ENCODE measurements around the gene ZBTB16. TPM values are rescaled to one million over a fixed set of nuclear protein-coding genes. Genes with fewer than 3 reads are reported as not detected.
A peak's percentile ranks its signal among the peaks of the same experiment; 100 is the strongest.

Gene ZBTB16
- total RNA-seq, 1 donor from 2014 or later, result 171 TPM

- H3K36me3 ChIP-seq, result peaks cover 14% of the 10 kb centered on the region
- peak overlapping the region; percentile 63 for H3K27ac ChIP-seq
Observed at GRCh38 chr11:114110952-114111947, 51.7 kb downstream of the ZBTB16 start.

GRCh38 chr11:114115451-114115928 is 56.0 kb downstream of the ZBTB16 start:
- no peak overlapping the region for H3K4me3 ChIP-seq
- peak overlapping the region; percentile 33 for H3K27ac ChIP-seq
- no peaks in the 10 kb centered on the region for H3K27me3 ChIP-seq (ENCODE audit: low read depth)
- peaks cover 80% of the 10 kb centered on the region for H3K4me1 ChIP-seq
- H3K9me3 ChIP-seq, result no peaks in the 10 kb centered on the region
- ATAC-seq (peak; percentile 22 to 31), DNase-seq (no peak)
- H3K36me3 ChIP-seq, result peaks cover 12% of the 10 kb centered on the region
- intact Hi-C loops (cut with DNase I), result no loop called here
- no peak for TF ChIP-seq CTCF (IDR thresholded peaks at IDR 0.05)

More at GRCh38 chr11:114110952-114111947, 51.7 kb downstream of the ZBTB16 start:
- intact Hi-C loops (cut with DNase I), result no loop called here
- no peaks in the 10 kb centered on the region for H3K9me3 ChIP-seq
- H3K4me1 ChIP-seq, result peaks cover 98% of the 10 kb centered on the region
- no peaks in the 10 kb centered on the region for H3K27me3 ChIP-seq (ENCODE audit: low read depth)
- peak in 1 of 2 donors; percentile 28 for ATAC-seq
- TF ChIP-seq CTCF (IDR thresholded peaks at IDR 0.05), result no peak
- H3K4me3 ChIP-seq, result peak overlapping the region; percentile 15
- no peak for DNase-seq

GRCh38 chr11:114116357-114116756 is 56.8 kb downstream of the ZBTB16 start:
- intact Hi-C loops (cut with DNase I), result no loop called here
- ATAC-seq (peak; percentile 58 to 75), DNase-seq (no peak)
- H3K36me3 ChIP-seq, result peaks cover 12% of the 10 kb centered on the region
- H3K4me3 ChIP-seq, result no peak overlapping the region
- H3K9me3 ChIP-seq, result no peaks in the 10 kb centered on the region
- H3K4me1 ChIP-seq, result peaks cover 82% of the 10 kb centered on the region
- no peaks in the 10 kb centered on the region for H3K27me3 ChIP-seq (ENCODE audit: low read depth)
- TF ChIP-seq CTCF (IDR thresholded peaks at IDR 0.05), result no peak
- no peak overlapping the region for H3K27ac ChIP-seq

GRCh38 chr11:114116800-114117199 is 57.3 kb downstream of the ZBTB16 start:
- Histone ChIP-seq H3K27ac (peak overlapping the region; percentile 33), H3K4me1 (peaks cover 82% of the 10 kb centered on the region), H3K36me3 (peaks cover 17% of the 10 kb centered on the region), H3K9me3 (no peaks in the 10 kb centered on the region), H3K4me3 (no peak overlapping the region), H3K27me3 (ENCODE audit: low read depth) (no peaks in the 10 kb centered on the region)
- intact Hi-C loops (cut with DNase I), result no loop called here
- ATAC-seq (no peak), DNase-seq (no peak)
- TF ChIP-seq CTCF (IDR thresholded peaks at IDR 0.05), result no peak

GRCh38 chr11:114120606-114121005 is 61.1 kb downstream of the ZBTB16 start:
- Histone ChIP-seq H3K9me3 (no peaks in the 10 kb centered on the region), H3K4me3 (no peak overlapping the region), H3K36me3 (peaks cover 31% of the 10 kb centered on the region), H3K4me1 (peaks cover 70% of the 10 kb centered on the region), H3K27me3 (ENCODE audit: low read depth) (no peaks in the 10 kb centered on the region), H3K27ac (no peak overlapping the region)
- TF ChIP-seq CTCF (IDR thresholded peaks at IDR 0.05), result no peak
- intact Hi-C loops (cut with DNase I), result no loop called here
- DNase-seq, result no peak
- no peak for ATAC-seq

Data from lower lobe of right lung (tissue), 2 donors.